IPS DF 4.7 (cell line): ENCODE results near the gene CD300LB.

Experiments
- DNase-seq: peaks from one replicate; pipeline ENCODE4 v3.0.0-alpha.2; 2013; ENCODE audit warnings: low spot score; ENCODE audit errors: extremely low read depth

CD300LB gene

DNA sequence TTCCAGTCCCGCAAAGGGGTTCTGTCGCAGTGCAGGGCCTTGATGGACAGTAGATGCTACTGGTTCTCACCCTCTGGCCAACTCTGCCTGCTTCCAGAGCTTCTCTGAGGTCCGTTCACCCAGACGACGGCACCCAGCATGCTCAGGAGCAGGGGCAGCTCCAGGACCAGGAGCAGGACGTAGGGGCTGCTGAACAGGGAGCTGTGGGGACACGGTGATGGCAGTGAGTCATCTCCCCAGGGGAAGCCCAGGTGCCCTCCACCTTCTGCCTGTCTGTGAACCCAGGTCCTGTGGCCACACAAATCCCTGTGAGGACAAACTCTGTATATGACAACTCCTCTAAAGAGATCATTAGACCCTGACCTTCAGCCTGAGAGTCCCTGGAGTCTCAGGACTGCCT, 18.1 kb upstream of the CD300LB start:
- no peak for DNase-seq

GRCh38 chr17:74547736-74548135, 16.5 kb upstream of the CD300LB start:
- DNase-seq: no peak

DNA sequence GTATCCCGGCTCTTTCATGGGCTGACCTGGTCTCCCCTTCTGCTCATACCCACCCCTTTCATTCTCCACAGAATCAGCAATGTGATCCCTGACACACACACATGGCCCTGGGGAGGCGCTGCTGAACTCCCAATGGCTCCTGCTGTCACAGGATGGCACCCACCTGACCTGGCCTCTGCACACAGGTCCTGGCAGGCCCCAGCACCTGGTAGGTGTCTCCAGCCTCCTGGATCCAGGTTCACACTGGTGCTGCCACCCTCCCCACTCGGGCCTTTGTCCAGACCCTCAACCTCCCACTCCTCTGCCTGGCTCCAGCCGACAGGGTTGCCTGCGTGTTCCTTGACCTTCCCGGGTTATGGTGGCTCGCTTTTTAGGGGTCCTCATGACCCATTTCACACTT, 16.0 kb upstream of the CD300LB start:
- no peak for DNase-seq

DNA sequence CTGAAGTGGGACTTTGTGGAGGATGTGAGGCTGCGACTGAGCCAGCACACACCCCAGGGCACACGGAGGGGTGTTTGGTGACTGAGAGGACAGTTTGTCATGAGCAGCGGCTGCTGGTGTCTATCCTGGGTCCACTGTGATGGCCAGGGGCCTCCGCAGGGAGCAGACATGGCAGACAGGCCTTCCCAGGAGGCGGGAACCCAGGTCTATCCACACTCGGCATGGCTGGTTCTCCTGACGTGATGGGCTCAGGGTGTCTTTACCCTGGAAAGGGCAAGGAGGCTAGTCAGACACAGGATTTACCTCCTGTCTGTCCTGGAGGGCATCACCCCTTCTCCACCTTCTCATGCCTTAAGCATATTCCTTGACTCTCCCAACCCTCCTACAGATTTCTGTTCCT, 15.3 kb upstream of the CD300LB start:
- DNase-seq: no peak

GRCh38 chr17:74545843-74546230, 14.6 kb upstream of the CD300LB start, which contains the start of gene CD300C:
CD300C (minus strand) TSS chr17:74546115; CDS start chr17:74545782, 333 bp downstream.
- no peak for DNase-seq

GRCh38 chr17:74544991-74545842, 13.9 kb upstream of the CD300LB start:
- DNase-seq: no peak

- DNase-seq: no peak
Observed at GRCh38 chr17:74543891-74544760, 12.9 kb upstream of the CD300LB start.

- DNase-seq: no peak
Observed at GRCh38 chr17:74543406-74543805, 12.1 kb upstream of the CD300LB start.

- DNase-seq: no peak
Observed at GRCh38 chr17:74542727-74543383, 11.6 kb upstream of the CD300LB start.

DNA sequence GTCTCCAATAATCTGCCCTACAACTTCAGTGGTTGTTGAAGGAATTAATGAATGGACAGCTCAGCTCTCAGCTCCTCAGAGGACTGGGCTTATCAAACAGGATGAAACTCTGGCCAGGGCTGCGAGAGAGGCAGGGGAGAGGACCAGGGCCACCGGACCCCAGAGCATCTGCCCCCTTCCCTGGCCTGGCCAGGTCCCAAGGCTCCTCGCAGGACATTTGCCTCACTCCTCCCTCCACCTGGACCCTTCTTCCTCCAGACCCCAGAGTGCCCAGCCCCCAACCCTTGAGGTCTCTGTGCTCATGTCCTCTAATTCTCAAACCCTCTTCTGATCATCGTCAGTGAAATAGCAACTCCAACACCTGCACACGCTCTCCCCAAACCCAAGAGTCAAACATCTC, 10.9 kb upstream of the CD300LB start:
- no peak for DNase-seq

DNA sequence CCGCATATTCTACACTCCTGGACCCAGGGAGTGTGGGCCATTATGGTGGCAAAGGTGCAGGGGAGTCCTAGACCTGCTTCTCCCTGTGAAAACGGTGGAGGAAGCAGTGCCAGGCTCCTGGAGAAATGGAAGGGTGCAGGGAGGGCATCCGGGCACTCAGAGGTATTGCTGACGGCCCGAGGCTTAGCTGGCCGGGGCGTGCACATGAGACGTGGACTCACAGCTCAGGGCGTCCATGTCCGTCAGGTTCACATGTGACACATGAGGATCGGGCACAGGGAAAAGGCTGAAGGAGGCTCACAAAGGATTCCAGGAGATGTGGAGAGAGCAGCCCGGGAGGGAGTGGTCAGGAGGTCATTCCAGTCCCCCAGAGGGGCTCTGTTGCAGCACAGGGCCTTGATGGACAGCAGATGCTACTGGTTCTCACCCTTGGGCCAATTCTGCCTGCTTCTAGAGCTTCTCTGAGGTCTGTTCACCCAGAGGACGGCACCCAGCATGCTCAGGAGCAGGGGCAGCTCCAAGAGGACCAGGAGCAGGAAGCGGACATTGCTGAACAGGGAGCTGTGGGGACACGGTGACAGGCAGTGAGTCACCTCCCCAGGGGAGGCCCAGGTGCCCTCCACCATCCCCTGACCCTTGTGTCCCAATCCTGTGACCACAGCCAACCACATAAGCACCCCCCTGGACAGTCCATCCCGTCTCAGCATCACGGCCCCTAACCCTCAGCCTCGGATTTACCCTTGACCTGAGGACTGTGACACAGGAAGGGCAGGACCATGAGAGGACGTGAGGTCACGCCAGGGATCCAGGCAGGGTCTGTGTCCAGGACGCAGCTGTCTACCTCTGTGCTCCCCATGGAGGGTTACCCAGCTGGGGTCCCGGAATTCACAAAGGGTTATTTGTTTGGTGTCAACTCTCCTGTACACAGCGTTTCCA, 10.2 kb upstream of the CD300LB start:
- no peak for DNase-seq

DNA sequence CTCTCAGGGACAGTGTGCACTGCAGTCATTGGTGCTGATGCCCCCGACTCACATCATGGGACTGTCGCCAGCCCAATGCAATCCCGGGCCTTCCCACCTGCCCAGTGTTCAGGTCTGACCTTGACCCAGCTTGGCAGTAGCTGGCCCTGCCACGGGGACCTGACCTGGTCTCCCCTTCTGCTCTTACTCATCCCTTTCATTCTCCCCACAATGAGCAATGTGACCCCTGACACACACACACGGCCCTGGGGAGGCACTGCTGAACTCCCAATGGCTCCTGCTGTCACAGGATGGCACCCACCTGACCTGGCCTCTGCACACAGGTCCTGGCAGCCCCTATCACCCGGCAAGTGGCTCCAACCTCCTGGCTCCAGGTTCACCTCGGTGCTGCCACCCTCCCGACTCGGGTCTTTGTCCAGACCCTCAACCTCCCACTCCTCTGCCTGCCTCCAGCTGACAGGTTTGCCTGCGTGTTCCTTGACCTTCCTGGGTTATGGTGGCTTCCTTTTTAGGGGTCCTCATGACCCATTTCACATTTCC, 8.1 kb upstream of the CD300LB start:
- no peak for DNase-seq

DNA sequence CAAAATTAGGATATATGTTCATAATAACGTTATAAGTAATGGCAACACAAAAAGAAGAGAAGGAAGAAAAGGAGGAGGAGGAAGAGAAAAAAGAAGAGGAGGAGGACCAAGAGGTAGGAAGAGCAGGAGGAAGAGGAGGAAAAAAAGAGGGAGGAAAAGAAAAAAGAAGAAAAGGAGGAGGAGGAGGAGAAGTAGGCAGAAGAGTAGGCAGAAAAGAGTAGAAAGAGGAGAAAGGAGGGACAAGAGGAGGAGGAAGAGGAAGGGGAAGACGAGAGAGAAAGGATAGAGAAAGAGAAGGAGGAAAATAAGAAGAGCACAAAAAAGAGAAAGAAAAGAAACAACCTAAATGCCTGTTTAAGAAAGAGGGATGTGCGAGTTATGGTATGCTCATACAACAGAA, 5.6 kb upstream of the CD300LB start:
- no peak for DNase-seq

DNA sequence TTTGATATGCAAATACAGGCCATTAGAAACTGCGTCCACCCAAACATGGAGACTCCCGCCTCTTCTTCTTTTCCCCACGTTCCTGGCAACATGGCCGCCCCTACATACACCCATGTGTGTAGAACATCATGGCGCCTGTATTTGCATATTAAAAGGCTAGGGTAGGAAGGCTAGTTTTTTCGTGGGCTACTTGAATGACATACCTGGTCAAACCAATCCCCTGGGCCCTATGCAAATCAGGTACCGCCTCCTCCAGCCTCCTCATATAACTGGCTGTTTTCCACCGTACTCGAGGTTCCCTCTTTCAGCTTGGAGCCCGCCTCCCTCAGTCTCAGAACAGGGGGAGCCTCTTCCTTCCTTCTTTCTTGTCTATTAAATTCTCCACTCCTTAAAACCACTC, 840 bp upstream of the CD300LB start:
- DNase-seq: peak; percentile 41

- DNase-seq: no peak
Observed at GRCh38 chr17:74530831-74531150, 484 bp downstream of the CD300LB start.

DNA sequence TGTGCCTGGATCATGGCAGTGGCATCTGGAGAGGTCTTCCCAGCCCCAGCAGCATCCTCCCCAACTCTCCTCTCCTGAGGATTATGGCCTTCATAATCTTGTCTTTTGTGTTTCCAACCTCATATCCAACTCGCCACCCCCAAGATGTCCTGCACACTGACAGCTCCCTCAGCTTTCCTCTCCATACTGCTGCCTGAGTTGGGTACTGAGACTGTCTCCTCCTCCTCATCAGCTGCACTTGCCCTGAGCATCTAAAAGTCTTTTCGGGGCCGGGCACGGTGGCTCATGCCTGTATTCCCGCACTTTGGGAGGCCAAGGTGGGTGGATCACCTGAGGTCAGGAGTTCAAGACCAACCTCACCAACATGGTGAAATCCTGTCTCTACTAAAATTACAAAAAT, 2.0 kb downstream of the CD300LB start:
- DNase-seq: no peak

DNA sequence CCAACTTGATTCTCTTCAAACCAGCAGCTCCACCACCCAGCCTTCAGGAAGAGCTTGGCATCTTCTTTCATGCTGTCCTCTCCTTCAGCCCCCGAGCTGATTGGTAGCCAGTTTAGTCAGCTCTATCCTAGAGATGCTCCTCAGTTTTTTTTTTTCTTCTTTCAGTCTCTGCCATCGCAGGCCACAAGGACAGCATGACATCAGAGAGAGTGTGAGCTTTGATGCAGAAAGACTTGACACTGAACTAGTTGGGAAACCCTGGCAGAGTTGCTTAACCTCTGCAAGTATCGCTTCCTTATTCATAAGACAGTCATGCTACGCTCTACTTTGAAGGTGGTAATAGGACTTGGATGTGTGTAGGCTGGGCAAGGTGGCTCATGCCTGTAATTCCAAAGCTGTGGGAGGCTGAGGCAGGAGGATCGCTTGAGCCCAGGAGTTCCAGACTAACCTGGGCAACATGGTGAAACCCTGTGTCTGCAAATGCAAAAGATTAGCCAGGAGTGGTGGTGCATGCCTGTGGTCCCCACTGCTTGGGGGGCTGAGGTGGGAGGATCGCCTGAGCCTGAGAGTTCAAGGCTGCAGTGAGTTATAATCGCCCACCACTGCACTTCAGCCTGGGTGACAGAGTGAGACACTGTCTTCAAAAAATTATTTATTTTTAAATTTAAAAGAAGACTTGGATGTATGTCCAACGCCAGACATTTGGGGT, 2.6 kb downstream of the CD300LB start:
- DNase-seq: no peak

GRCh38 chr17:74527756-74528155, 3.5 kb downstream of the CD300LB start:
- DNase-seq: no peak

- no peak for DNase-seq
Observed at GRCh38 chr17:74527081-74527480, 4.2 kb downstream of the CD300LB start.

DNA sequence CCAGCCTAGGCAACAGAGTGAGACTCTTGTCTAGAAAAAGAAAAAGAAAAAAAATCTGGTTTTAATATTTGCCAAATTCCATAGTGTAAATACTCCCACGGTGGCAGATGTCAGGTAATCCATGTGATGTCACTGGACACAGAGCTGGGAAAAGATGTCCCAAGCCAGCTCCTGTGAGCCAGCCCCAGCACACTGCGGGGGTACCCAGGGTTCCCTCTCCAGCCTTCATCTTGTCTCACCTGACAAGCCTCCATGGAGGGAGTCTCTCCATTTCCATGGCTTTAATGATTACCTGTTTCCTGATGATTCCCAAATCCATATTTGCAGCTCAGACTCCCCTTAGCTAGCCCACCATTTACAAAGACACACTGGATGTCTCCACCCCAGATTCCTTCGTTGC, 4.6 kb downstream of the CD300LB start:
- no peak for DNase-seq
